ENCODE results near the gene FEV.

- TF ChIP-seq CTCF (IDR thresholded peaks at IDR 0.05), result no peak
- no peak for TF ChIP-seq POLR2A (IDR thresholded peaks at IDR 0.05)
Observed at GRCh38 chr2:219002395-219003266, 17.6 kb upstream of the FEV start.

All from lower leg skin (tissue), 3 donors.